ENCODE measurements around the gene NME4. TPM values are rescaled to one million over a fixed set of nuclear protein-coding genes. Genes with fewer than 3 reads are reported as not detected.
A peak's percentile ranks its signal among the peaks of the same experiment; 100 is the strongest.

The NME4 gene
- total RNA-seq, 5 donors from 2014 or later (not counting 1 experiment from before 2014, with no cell fraction given): 32.5 to 48.4 (median 41.3) TPM

GRCh38 chr16:392450-393030 is 4.5 kb upstream of the NME4 start:
- POLR2A ChIA-PET: no interaction called here

GRCh38 chr16:396199-396598 is 800 bp upstream of the NME4 start:
- Mint-ChIP-seq H3K36me3 (no peaks in the 10 kb centered on the region), H3K27me3 (peaks cover 0 to 2% of the 10 kb centered on the region in 2 donors), H3K4me3 (peak overlapping the region; percentile 78 to 86 (median 82)), H3K4me1 (peaks cover 23 to 47% (median 36%) of the 10 kb centered on the region in 3 donors), H3K9me3 (no peaks in the 10 kb centered on the region), H3K27ac (peak overlapping the region in 1 of 2 donors; percentile 87)
- ChIA-PET CTCF (no interaction called here), POLR2A (no interaction called here)
- Histone ChIP-seq H3K27ac (ENCODE audit: low read length) (no peak overlapping the region), H3K4me1 (ENCODE audit: control insufficient read depth in 1 of 2, extremely low read depth in 1 of 2, insufficient read depth in 2 of 2, low read length in 2 of 2) (peaks cover 0 to 40% of the 10 kb centered on the region in 2 experiments), H3K36me3 (ENCODE audit: control insufficient read depth in 2 of 2, extremely low read depth in 1 of 2, insufficient read depth in 1 of 2, low read length in 1 of 2) (peaks cover 0 to 6% of the 10 kb centered on the region in 2 donors), H3K4me3 (ENCODE audit: control insufficient read depth in 1 of 2, extremely low read depth in 1 of 2, low read length in 1 of 2) (peak overlapping the region in 1 of 2 donors; percentile 46), H3K27me3 (replicated peaks in 1 of 2; ENCODE audit: control insufficient read depth in 2 of 2, extremely low read depth in 1 of 2, insufficient read depth in 2 of 2, low read length in 1 of 2) (peaks cover 0 to 3% of the 10 kb centered on the region in 2 experiments), H3K9me3 (no peaks in the 10 kb centered on the region)
- WGBS (ENCODE audit: insufficient coverage): no CpG with 5 or more reads among the region's 3 CpGs
- ATAC-seq (replicated peaks in 1 of 4) (no peak), DNase-seq (no peak)

More at GRCh38 chr16:392450-393030, 4.5 kb upstream of the NME4 start:
- Histone ChIP-seq H3K27me3 (replicated peaks in 1 of 2; ENCODE audit: control insufficient read depth in 2 of 2, extremely low read depth in 1 of 2, insufficient read depth in 2 of 2, low read length in 1 of 2) (peaks cover 0 to 3% of the 10 kb centered on the region in 2 experiments), H3K4me1 (ENCODE audit: control insufficient read depth in 1 of 2, extremely low read depth in 1 of 2, insufficient read depth in 2 of 2, low read length in 2 of 2) (peaks cover 0 to 21% of the 10 kb centered on the region in 2 experiments), H3K9me3 (no peaks in the 10 kb centered on the region), H3K36me3 (ENCODE audit: control insufficient read depth in 2 of 2, extremely low read depth in 1 of 2, insufficient read depth in 1 of 2, low read length in 1 of 2) (no peaks in the 10 kb centered on the region), H3K27ac (ENCODE audit: low read length) (peak overlapping the region; percentile 41), H3K4me3 (ENCODE audit: control insufficient read depth in 1 of 2, extremely low read depth in 1 of 2, low read length in 1 of 2) (no peak overlapping the region)
- DNase-seq: peak in 4 of 35 experiments; percentile 30 to 48 (median 38)
- WGBS (ENCODE audit: insufficient coverage): 83% methylated on average over 4 of the region's 7 CpGs
- Mint-ChIP-seq H3K4me1 (peaks cover 8 to 24% (median 23%) of the 10 kb centered on the region in 3 donors), H3K27me3 (peaks cover 0 to 2% of the 10 kb centered on the region in 2 donors), H3K9me3 (no peaks in the 10 kb centered on the region), H3K4me3 (no peak overlapping the region), H3K27ac (peak overlapping the region; percentile 70 to 72), H3K36me3 (no peaks in the 10 kb centered on the region)
- CTCF ChIA-PET: interaction anchor here in 1 of 2 donors (0.7 to 1.3 kb wide), 2 partner anchors 10 to 184 kb away, joined by 3 to 6 read pairs; no protein-coding TSS in a partner anchor
- peak in 1 of 4 experiments; percentile 27 for ATAC-seq (replicated peaks in 1 of 4)

- POLR2A ChIA-PET: no interaction called here
- no peak overlapping the region for H3K27ac ChIP-seq (ENCODE audit: low read length)
- ATAC-seq (replicated peaks in 1 of 4): no peak
Measured at GRCh38 chr16:396605-397004, 394 bp upstream of the NME4 start.

GRCh38 chr16:397736-398332 is 835 bp downstream of the NME4 start:
- peaks cover 23 to 35% (median 25%) of the 10 kb centered on the region in 3 donors for H3K4me1 Mint-ChIP-seq
- H3K27me3 Mint-ChIP-seq: peaks cover 0 to 2% of the 10 kb centered on the region in 2 donors
- WGBS (ENCODE audit: insufficient coverage): 83% methylated on average over 19 of the region's 29 CpGs
- POLR2A ChIA-PET: no interaction called here
- Histone ChIP-seq H3K36me3 (ENCODE audit: control insufficient read depth in 2 of 2, extremely low read depth in 1 of 2, insufficient read depth in 1 of 2, low read length in 1 of 2) (peaks cover 0 to 6% of the 10 kb centered on the region in 2 donors), H3K27me3 (replicated peaks in 1 of 2; ENCODE audit: control insufficient read depth in 2 of 2, extremely low read depth in 1 of 2, insufficient read depth in 2 of 2, low read length in 1 of 2) (peaks cover 0 to 3% of the 10 kb centered on the region in 2 experiments), H3K4me3 (ENCODE audit: control insufficient read depth in 1 of 2, extremely low read depth in 1 of 2, low read length in 1 of 2) (no peak overlapping the region), H3K9me3 (no peaks in the 10 kb centered on the region), H3K27ac (ENCODE audit: low read length) (no peak overlapping the region), H3K4me1 (ENCODE audit: control insufficient read depth in 1 of 2, extremely low read depth in 1 of 2, insufficient read depth in 2 of 2, low read length in 2 of 2) (peaks cover 0 to 30% of the 10 kb centered on the region in 2 experiments)
- no peaks in the 10 kb centered on the region for H3K36me3 Mint-ChIP-seq
- H3K9me3 Mint-ChIP-seq: no peaks in the 10 kb centered on the region
- CTCF ChIA-PET: no interaction called here
- H3K4me3 Mint-ChIP-seq: peak overlapping the region; percentile 68 to 87 (median 76)
- ATAC-seq (replicated peaks in 1 of 4) (no peak), DNase-seq (peak in 12 of 35 experiments; percentile 21 to 56 (median 40))
- H3K27ac Mint-ChIP-seq: peak overlapping the region; percentile 70 to 79

More at GRCh38 chr16:396605-397004, 394 bp upstream of the NME4 start:
- Histone ChIP-seq H3K27me3 (replicated peaks in 1 of 2; ENCODE audit: control insufficient read depth in 2 of 2, extremely low read depth in 1 of 2, insufficient read depth in 2 of 2, low read length in 1 of 2) (peaks cover 0 to 3% of the 10 kb centered on the region in 2 experiments), H3K4me1 (ENCODE audit: control insufficient read depth in 1 of 2, extremely low read depth in 1 of 2, insufficient read depth in 2 of 2, low read length in 2 of 2) (peaks cover 0 to 37% of the 10 kb centered on the region in 2 experiments), H3K36me3 (ENCODE audit: control insufficient read depth in 2 of 2, extremely low read depth in 1 of 2, insufficient read depth in 1 of 2, low read length in 1 of 2) (peaks cover 0 to 6% of the 10 kb centered on the region in 2 donors), H3K9me3 (no peaks in the 10 kb centered on the region), H3K4me3 (ENCODE audit: control insufficient read depth in 1 of 2, extremely low read depth in 1 of 2, low read length in 1 of 2) (peak overlapping the region; percentile 46 to 74)
- peak in 3 of 35 experiments; percentile 6 to 27 (median 26) for DNase-seq
- WGBS (ENCODE audit: insufficient coverage): 9% methylated on average over 19 of the region's 22 CpGs
- Mint-ChIP-seq H3K27me3 (peaks cover 0 to 2% of the 10 kb centered on the region in 2 donors), H3K4me3 (peak overlapping the region; percentile 78 to 86 (median 82)), H3K9me3 (no peaks in the 10 kb centered on the region), H3K27ac (peak overlapping the region; percentile 86 to 87), H3K36me3 (no peaks in the 10 kb centered on the region), H3K4me1 (peaks cover 23 to 46% (median 36%) of the 10 kb centered on the region in 3 donors)
- CTCF ChIA-PET: no interaction called here

- H3K27ac ChIP-seq (ENCODE audit: low read length): no peak overlapping the region
- H3K36me3 ChIP-seq (ENCODE audit: control insufficient read depth in 2 of 2, extremely low read depth in 1 of 2, insufficient read depth in 1 of 2, low read length in 1 of 2): peaks cover 0 to 6% of the 10 kb centered on the region in 2 donors
- peaks cover 0 to 3% of the 10 kb centered on the region in 2 experiments for H3K27me3 ChIP-seq (replicated peaks in 1 of 2; ENCODE audit: control insufficient read depth in 2 of 2, extremely low read depth in 1 of 2, insufficient read depth in 2 of 2, low read length in 1 of 2)
- DNase-seq (no peak), ATAC-seq (replicated peaks in 1 of 4) (no peak)
- H3K27ac Mint-ChIP-seq: peak overlapping the region; percentile 70 to 79
- no peak overlapping the region for H3K4me3 ChIP-seq (ENCODE audit: control insufficient read depth in 1 of 2, extremely low read depth in 1 of 2, low read length in 1 of 2)
- no peaks in the 10 kb centered on the region for H3K36me3 Mint-ChIP-seq
- 89% methylated on average over 24 of the region's 24 CpGs for WGBS (ENCODE audit: insufficient coverage)
- H3K9me3 ChIP-seq: no peaks in the 10 kb centered on the region
- peak overlapping the region; percentile 68 to 87 (median 76) for H3K4me3 Mint-ChIP-seq
- H3K9me3 Mint-ChIP-seq: no peaks in the 10 kb centered on the region
- peaks cover 0 to 2% of the 10 kb centered on the region in 2 donors for H3K27me3 Mint-ChIP-seq
- POLR2A ChIA-PET: no interaction called here
- peaks cover 23 to 34% (median 23%) of the 10 kb centered on the region in 3 donors for H3K4me1 Mint-ChIP-seq
- peaks cover 0 to 29% of the 10 kb centered on the region in 2 experiments for H3K4me1 ChIP-seq (ENCODE audit: control insufficient read depth in 1 of 2, extremely low read depth in 1 of 2, insufficient read depth in 2 of 2, low read length in 2 of 2)
- CTCF ChIA-PET: no interaction called here
Measured at GRCh38 chr16:398561-399339, 1.8 kb downstream of the NME4 start.
